B cell (primary cell): ENCODE data around the gene EPB41L5.
"Not testable (repeated sequence)": the region's sequence is repeated elsewhere in the genome, so short reads cannot be mapped to it uniquely, and the experiment has no call there.

Experiments
- EZH2 ChIP-seq: IDR thresholded peaks from 2 replicates; pipeline ENCODE4 v1.6.1; 2012; ENCODE audit warnings: borderline replicate concordance, low read depth, mild to moderate bottlenecking, moderate library complexity, low read length; ENCODE audit not compliant: insufficient read depth, poor library complexity, severe bottlenecking
- TF ChIP-seq, protein P1 (sequence below): fragments of 200-600 bp; IDR thresholded peaks from one replicate; pipeline ENCODE4 v1.8.0; 2022; ENCODE audit warnings: antibody characterized with exemption, mild to moderate bottlenecking

DNA sequence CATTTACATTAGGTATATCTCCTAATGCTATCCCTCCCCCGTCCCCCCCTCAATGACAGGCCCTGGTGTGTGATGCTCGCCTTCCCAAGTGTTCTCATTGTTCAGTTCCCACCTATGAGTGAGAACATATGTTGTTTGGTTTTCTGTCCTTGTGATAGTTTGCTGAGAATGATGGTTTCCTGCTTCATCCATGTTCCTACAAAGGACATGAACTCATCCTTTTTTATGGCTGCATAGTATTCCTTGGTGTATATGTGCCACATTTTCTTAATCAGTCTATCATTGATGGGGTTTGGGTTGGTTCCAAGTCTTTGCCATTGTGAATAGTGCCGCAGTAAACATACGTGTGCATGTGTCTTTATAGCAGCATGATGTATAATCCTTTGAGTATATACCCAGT lies 32.9 kb downstream of the EPB41L5 start:
- TF ChIP-seq, protein P1, sequence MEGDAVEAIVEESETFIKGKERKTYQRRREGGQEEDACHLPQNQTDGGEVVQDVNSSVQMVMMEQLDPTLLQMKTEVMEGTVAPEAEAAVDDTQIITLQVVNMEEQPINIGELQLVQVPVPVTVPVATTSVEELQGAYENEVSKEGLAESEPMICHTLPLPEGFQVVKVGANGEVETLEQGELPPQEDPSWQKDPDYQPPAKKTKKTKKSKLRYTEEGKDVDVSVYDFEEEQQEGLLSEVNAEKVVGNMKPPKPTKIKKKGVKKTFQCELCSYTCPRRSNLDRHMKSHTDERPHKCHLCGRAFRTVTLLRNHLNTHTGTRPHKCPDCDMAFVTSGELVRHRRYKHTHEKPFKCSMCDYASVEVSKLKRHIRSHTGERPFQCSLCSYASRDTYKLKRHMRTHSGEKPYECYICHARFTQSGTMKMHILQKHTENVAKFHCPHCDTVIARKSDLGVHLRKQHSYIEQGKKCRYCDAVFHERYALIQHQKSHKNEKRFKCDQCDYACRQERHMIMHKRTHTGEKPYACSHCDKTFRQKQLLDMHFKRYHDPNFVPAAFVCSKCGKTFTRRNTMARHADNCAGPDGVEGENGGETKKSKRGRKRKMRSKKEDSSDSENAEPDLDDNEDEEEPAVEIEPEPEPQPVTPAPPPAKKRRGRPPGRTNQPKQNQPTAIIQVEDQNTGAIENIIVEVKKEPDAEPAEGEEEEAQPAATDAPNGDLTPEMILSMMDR = not testable (repeated sequence)
- TF ChIP-seq EZH2 = not testable (repeated sequence)
